HepG2 (cell line): Measurements from ENCODE around the gene EDC3. TPM values are rescaled to one million over a fixed set of nuclear protein-coding genes. Genes with fewer than 3 reads are reported as not detected.
A peak's percentile ranks its signal among the peaks of the same experiment; 100 is the strongest.

Source experiments
- ATAC-seq: fragments of 200-7000 bp; cut with Tn5 transposase; 3 replicates; pipeline ENCODE4 v1.9.1; 2020; ENCODE audit warnings: mild to moderate bottlenecking, moderate library complexity
- BruUV-seq: library from RNA; stranded (reverse); fragments of 400-500 nt; replicated peaks from 2 replicates; lab custom pipeline; 2021; lab: Mats Ljungman, UMichigan
- CTCF ChIA-PET: fragments of 300-600 bp; formaldehyde crosslinking; extraction: SDS; loops from one replicate; lab custom pipeline; 2021; ENCODE audit warnings: low total read pairs, inconsistent platforms, low intra/inter-chr PET ratio; lab: Yijun Ruan, JAX
- POLR2A ChIA-PET: fragments of 350-600 bp; sonication (Branson Sonifier 250); formaldehyde crosslinking; loops from one replicate; lab custom pipeline; 2020; ENCODE audit warnings: antibody characterized with exemption, inconsistent platforms; lab: Yijun Ruan, JAX
- DNase-seq: peaks from one replicate; pipeline ENCODE4 v3.0.0-alpha.2; 2015; ENCODE audit warnings: low spot score
- FAIRE-seq: peaks from 3 replicates; lab custom pipeline; 2011; peaks lifted over from hg19 to GRCh38; lab: Jason Lieb, UNC
- H2AFZ ChIP-seq: one replicate; pipeline ENCODE4 v1.6.1; 2011; ENCODE audit warnings: low read length, inconsistent platforms
- H3K27ac ChIP-seq: fragments of 300-600 bp; 3 replicates; pipeline ENCODE4 v1.8.0; 2011; ENCODE audit warnings: mixed run types, mild to moderate bottlenecking, mixed read lengths, low read length, inconsistent platforms; ENCODE audit not compliant: insufficient read depth; ENCODE audit errors: extremely low read length
- H3K27me3 ChIP-seq, 2 experiments: fragments of 200-600 bp in 1 of 2; 2 replicates in 1 of 2; 3 replicates in 1 of 2; pipeline versions ENCODE4 v1.6.0 to v1.8.0; 2011; ENCODE audit warnings: low read length in 2 of 2, mild to moderate bottlenecking in 2 of 2, moderate library complexity in 2 of 2, inconsistent platforms in 1 of 2; ENCODE audit not compliant: insufficient read depth in 2 of 2, control insufficient read depth in 1 of 2
- H3K36me3 ChIP-seq, 2 experiments: fragments of 200-600 bp in 1 of 2; replicated peaks in 1 of 2; 2 replicates in 1 of 2; 3 replicates in 1 of 2; pipeline versions ENCODE4 v1.5.1 to v1.8.0; 2011; ENCODE audit warnings: low read length in 2 of 2, inconsistent platforms in 1 of 2; ENCODE audit not compliant: insufficient read depth in 2 of 2, control insufficient read depth in 1 of 2
- H3K4me1 ChIP-seq: 2 replicates; pipeline ENCODE4 v1.5.1; 2012; ENCODE audit warnings: low read length, inconsistent platforms; ENCODE audit not compliant: insufficient read depth
- H3K4me2 ChIP-seq: 2 replicates; pipeline ENCODE4 v1.6.0; 2011; ENCODE audit warnings: low read depth, low read length, inconsistent platforms
- H3K4me3 ChIP-seq, 3 experiments: fragments of 200-600 bp in 1 of 3; sonication (generic), shearing (Covaris generic) in 1 of 3; replicated peaks in 1 of 3; 2 replicates each; pipeline ENCODE4 v1.5.1; 2011 to 2016; ENCODE audit warnings: low read length in 3 of 3, inconsistent platforms in 2 of 3, low read depth in 2 of 3, mild to moderate bottlenecking in 2 of 3, control low read depth in 1 of 3, mixed read lengths in 1 of 3; ENCODE audit not compliant: insufficient read depth in 1 of 3
- H3K79me2 ChIP-seq: one replicate; pipeline ENCODE4 v1.6.1; 2011; ENCODE audit warnings: low read length, inconsistent platforms; ENCODE audit not compliant: insufficient read depth
- H3K9ac ChIP-seq: 2 replicates; pipeline ENCODE4 v1.6.0; 2011; ENCODE audit warnings: mild to moderate bottlenecking, low read depth, low read length, inconsistent platforms; ENCODE audit not compliant: insufficient read depth
- H3K9me3 ChIP-seq: 2 replicates; pipeline ENCODE4 v1.5.1; 2012; ENCODE audit warnings: mild to moderate bottlenecking, low read length
- H4K20me1 ChIP-seq: 2 replicates; pipeline ENCODE4 v1.6.0; 2011; ENCODE audit warnings: inconsistent platforms, mild to moderate bottlenecking, low read length, moderate library complexity; ENCODE audit not compliant: insufficient read depth
- ATF7-NPFF ChIP-seq: sonication (generic); formaldehyde crosslinking; IDR thresholded peaks from 2 replicates; pipeline ENCODE4 v1.8.1; 2023; ENCODE audit warnings: mild to moderate bottlenecking, low read depth, missing genetic modification reagents, moderate library complexity
- BORCS8-MEF2B ChIP-seq: sonication (generic); formaldehyde crosslinking; IDR thresholded peaks from 2 replicates; pipeline ENCODE4 v1.8.0; 2022; ENCODE audit warnings: mild to moderate bottlenecking, missing genetic modification reagents
- KMT2A ChIP-seq: sonication (generic); formaldehyde crosslinking; IDR thresholded peaks from 2 replicates; pipeline ENCODE4 v1.4.0; 2020; ENCODE audit warnings: missing genetic modification reagents
- MBD4 ChIP-seq: IDR thresholded peaks from 2 replicates; pipeline ENCODE4 v1.6.1; 2012; ENCODE audit warnings: low read length, inconsistent platforms, borderline replicate concordance
- MED13 ChIP-seq: sonication (generic); formaldehyde crosslinking; IDR thresholded peaks from 2 replicates; pipeline ENCODE4 v1.5.0; 2020; ENCODE audit warnings: missing genetic modification reagents
- SP4 ChIP-seq: sonication (generic); formaldehyde crosslinking; IDR thresholded peaks from 2 replicates; pipeline ENCODE4 v1.8.1; 2023; ENCODE audit warnings: mild to moderate bottlenecking, missing genetic modification reagents
- SP5 ChIP-seq: IDR thresholded peaks from 2 replicates; pipeline ENCODE4 v1.6.1; 2016; ENCODE audit warnings: low read depth, borderline replicate concordance
- ZMYM3 ChIP-seq: sonication (generic); formaldehyde crosslinking; IDR thresholded peaks from 2 replicates; pipeline ENCODE4 v1.5.1; 2020; ENCODE audit warnings: mild to moderate bottlenecking, missing genetic modification reagents
- ZNF274 ChIP-seq: sonication (generic); formaldehyde crosslinking; IDR thresholded peaks from 2 replicates; pipeline ENCODE4 v1.5.1; 2020; ENCODE audit warnings: mild to moderate bottlenecking, missing genetic modification reagents
- ZNF510 ChIP-seq: sonication (generic); formaldehyde crosslinking; IDR thresholded peaks from 2 replicates; pipeline ENCODE4 v1.4.0; 2020; ENCODE audit warnings: low read depth, mild to moderate bottlenecking, missing genetic modification reagents
- ZNF546 ChIP-seq: sonication (generic); formaldehyde crosslinking; conservative IDR thresholded peaks from 2 replicates; pipeline ENCODE4 v1.8.1; 2023; ENCODE audit warnings: mild to moderate bottlenecking, missing genetic modification reagents
- ZNF547 ChIP-seq: sonication (generic); formaldehyde crosslinking; IDR thresholded peaks from 2 replicates; pipeline ENCODE4 v1.5.1; 2020; ENCODE audit warnings: mild to moderate bottlenecking, missing genetic modification reagents
- ZNF839 ChIP-seq: sonication (generic); formaldehyde crosslinking; IDR thresholded peaks from 2 replicates; pipeline ENCODE4 v1.4.0; 2020; ENCODE audit warnings: missing genetic modification reagents, mild to moderate bottlenecking, borderline replicate concordance
- WGBS: methylation state at CpG from one replicate; pipeline ENCODE4 v1.1.6; 2017; ENCODE audit warnings: low lambda C conversion rate; 5-methylcytosine and 5-hydroxymethylcytosine counted together
- in situ Hi-C: cut with HindIII; loops from 2 replicates; pipeline ENCODE4 v1.10.0; 2017; ENCODE audit warnings: low pct_unique_long_range_greater_than_20kb; ENCODE audit not compliant: extremely low pct_ligation_motif_present
- intact Hi-C: fragments of 100-400 bp; cut with micrococcal nuclease; formaldehyde crosslinking; loops from one replicate; pipeline ENCODE4 v1.10.0; 2022; ENCODE audit not compliant: unreplicated experiment
- polyA plus RNA-seq, 8 experiments: library from polyadenylated mRNA; depleted of rRNA in 3 of 8; stranded (reverse) in 7 of 8; unstranded in 1 of 8; fragments of >200 nt; fragmentation: Illumina TruSeq in 4 of 8; extraction: Trizol in 4 of 8; gene quantifications; 2 replicates each; pipeline versions ENCODE4 v1.2.1 to v1.2.3, GENCODE V29; 2011 to 2016; ENCODE audit warnings: low read depth in 4 of 8, missing spikeins in 1 of 8, mixed read lengths in 1 of 8; ENCODE audit not compliant: insufficient read depth in 1 of 8
- total RNA-seq, 5 experiments: library from RNA; depleted of rRNA; stranded (reverse); fragments of >200 nt; fragmentation: Illumina TruSeq; extraction: Trizol; gene quantifications; 2 replicates each; pipeline ENCODE4 v1.2.3, GENCODE V29; 2016; ENCODE audit warnings: low read depth in 1 of 5
- TF ChIP-seq, protein P1 (sequence below): sonication (generic); formaldehyde crosslinking; IDR thresholded peaks from 2 replicates; pipeline ENCODE4 v1.8.1; 2022; ENCODE audit warnings: mild to moderate bottlenecking, missing genetic modification reagents
- TF ChIP-seq, protein P2 (sequence below): sonication (generic); formaldehyde crosslinking; IDR thresholded peaks from 2 replicates; pipeline ENCODE4 v1.4.0; 2020; ENCODE audit warnings: mild to moderate bottlenecking, missing genetic modification reagents
- TF ChIP-seq, protein P3 (sequence below): sonication (generic); formaldehyde crosslinking; IDR thresholded peaks from 2 replicates; pipeline ENCODE4 v1.8.0; 2022; ENCODE audit warnings: missing genetic modification reagents, mild to moderate bottlenecking, moderate library complexity, borderline replicate concordance

EDC3 gene
- total and polyA plus RNA-seq, 2 of the 13 experiments (the other 11 are each of a cell fraction or from before 2014, with no cell fraction given), result 17.4 to 32.0 TPM

DNA sequence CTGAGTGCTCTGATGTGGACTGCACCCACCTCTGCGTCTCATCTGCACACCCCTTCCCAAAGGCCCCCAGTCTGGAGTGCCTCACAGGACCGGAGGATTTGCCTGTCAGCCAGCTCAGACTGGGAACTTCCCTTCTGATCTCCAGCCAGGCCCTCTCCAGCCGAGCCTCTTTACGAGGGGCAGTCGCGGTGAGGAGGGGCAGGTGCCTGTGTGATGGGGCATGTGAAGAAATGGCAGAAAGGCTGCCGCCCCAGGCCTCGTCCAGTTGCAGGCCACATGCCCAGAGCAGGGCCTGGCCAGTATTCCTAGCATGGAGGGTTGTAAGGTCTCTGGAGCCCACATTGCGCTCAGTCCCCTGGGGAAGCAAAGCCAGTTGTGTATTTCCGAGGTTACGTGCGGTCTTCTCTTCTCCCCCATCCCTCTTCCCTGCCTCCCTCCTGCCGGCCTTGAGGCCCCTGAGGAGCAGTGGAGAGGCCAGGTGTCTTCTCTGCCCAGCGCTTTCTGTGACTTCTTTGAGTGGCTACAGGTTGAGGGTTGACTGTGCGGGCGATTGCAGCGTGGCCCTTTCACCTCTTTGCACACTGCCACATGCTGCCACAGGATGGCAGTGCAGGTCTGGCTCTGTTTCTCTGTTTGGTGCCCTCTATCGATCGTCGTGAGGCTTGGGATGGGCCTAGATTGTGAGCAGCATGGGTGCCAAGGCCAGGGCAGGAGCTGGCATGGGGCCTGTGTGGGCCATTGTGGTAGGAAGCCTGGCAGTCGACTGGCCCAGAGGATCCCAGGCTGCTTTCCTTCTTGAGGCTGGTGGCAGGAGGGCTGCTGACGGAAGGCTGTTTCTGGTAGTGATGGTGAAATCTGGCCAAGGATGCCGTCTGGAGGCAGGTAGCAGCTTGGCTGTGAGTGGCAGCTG is 74.9 kb downstream of the EDC3 start:
- Histone ChIP-seq H3K27ac (no peak overlapping the region), H3K9me3 (no peaks in the 10 kb centered on the region), H3K4me1 (peaks cover 28% of the 10 kb centered on the region), H3K27me3 (no peaks in the 10 kb centered on the region; a peak in 1 of 5 replicates), H2AFZ (no peak overlapping the region), H3K4me3 (no peak overlapping the region), H3K79me2 (peaks cover 48% of the 10 kb centered on the region), H3K36me3 (peaks cover 44 to 68% of the 10 kb centered on the region in 2 experiments), H4K20me1 (peaks cover 58% of the 10 kb centered on the region), H3K9ac (no peak overlapping the region), H3K4me2 (no peak overlapping the region)
- ChIA-PET POLR2A (interaction anchor here (0.7 kb wide), 1 partner anchor 150 kb away, joined by 3 read pairs; no protein-coding TSS in a partner anchor), CTCF (interaction anchor here (1.1 to 2.6 kb wide), 5 partner anchors 11 to 248 kb away, joined by 3 to 19 read pairs (median 7); no protein-coding TSS in a partner anchor)
- WGBS, result 68% methylated on average over 10 of the region's 23 CpGs
- BruUV-seq, result no TSS peak
- DNase-seq, result peak; percentile 79
- peak; percentile 79 for ATAC-seq
- peak; percentile 78 for FAIRE-seq
- in situ Hi-C loops, result loop anchor here (5.0 kb wide), 1 partner anchor 249 kb away; no protein-coding TSS in a partner anchor
- intact Hi-C loops, result no loop called here
- TF ChIP-seq SP4 (CRISPR knock-in tag) (no peak; the same call in 1 of the 2 replicates), ZNF274 (CRISPR knock-in tag) (no peak), ZNF547 (CRISPR knock-in tag) (no peak), ZNF546 (CRISPR knock-in tag) (no peak), ZMYM3 (CRISPR knock-in tag) (no peak), ZNF839 (no peak), MED13 (CRISPR knock-in tag) (no peak), MBD4 (no peak), SP5 (CRISPR knock-in tag) (no peak), ATF7-NPFF (CRISPR knock-in tag) (no peak), ZNF510 (CRISPR knock-in tag) (no peak), KMT2A (CRISPR knock-in tag) (no peak), BORCS8-MEF2B (CRISPR knock-in tag) (peak; percentile 49; the same call in 1 of the 2 replicates)
- TF ChIP-seq, protein P1, sequence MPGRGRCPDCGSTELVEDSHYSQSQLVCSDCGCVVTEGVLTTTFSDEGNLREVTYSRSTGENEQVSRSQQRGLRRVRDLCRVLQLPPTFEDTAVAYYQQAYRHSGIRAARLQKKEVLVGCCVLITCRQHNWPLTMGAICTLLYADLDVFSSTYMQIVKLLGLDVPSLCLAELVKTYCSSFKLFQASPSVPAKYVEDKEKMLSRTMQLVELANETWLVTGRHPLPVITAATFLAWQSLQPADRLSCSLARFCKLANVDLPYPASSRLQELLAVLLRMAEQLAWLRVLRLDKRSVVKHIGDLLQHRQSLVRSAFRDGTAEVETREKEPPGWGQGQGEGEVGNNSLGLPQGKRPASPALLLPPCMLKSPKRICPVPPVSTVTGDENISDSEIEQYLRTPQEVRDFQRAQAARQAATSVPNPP (CRISPR knock-in tag), result no peak
- TF ChIP-seq, protein P2, sequence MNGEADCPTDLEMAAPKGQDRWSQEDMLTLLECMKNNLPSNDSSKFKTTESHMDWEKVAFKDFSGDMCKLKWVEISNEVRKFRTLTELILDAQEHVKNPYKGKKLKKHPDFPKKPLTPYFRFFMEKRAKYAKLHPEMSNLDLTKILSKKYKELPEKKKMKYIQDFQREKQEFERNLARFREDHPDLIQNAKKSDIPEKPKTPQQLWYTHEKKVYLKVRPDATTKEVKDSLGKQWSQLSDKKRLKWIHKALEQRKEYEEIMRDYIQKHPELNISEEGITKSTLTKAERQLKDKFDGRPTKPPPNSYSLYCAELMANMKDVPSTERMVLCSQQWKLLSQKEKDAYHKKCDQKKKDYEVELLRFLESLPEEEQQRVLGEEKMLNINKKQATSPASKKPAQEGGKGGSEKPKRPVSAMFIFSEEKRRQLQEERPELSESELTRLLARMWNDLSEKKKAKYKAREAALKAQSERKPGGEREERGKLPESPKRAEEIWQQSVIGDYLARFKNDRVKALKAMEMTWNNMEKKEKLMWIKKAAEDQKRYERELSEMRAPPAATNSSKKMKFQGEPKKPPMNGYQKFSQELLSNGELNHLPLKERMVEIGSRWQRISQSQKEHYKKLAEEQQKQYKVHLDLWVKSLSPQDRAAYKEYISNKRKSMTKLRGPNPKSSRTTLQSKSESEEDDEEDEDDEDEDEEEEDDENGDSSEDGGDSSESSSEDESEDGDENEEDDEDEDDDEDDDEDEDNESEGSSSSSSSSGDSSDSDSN, result 0 out of 2 replicates have a peak, but pooled peaks have one; percentile 20
- TF ChIP-seq, protein P3, sequence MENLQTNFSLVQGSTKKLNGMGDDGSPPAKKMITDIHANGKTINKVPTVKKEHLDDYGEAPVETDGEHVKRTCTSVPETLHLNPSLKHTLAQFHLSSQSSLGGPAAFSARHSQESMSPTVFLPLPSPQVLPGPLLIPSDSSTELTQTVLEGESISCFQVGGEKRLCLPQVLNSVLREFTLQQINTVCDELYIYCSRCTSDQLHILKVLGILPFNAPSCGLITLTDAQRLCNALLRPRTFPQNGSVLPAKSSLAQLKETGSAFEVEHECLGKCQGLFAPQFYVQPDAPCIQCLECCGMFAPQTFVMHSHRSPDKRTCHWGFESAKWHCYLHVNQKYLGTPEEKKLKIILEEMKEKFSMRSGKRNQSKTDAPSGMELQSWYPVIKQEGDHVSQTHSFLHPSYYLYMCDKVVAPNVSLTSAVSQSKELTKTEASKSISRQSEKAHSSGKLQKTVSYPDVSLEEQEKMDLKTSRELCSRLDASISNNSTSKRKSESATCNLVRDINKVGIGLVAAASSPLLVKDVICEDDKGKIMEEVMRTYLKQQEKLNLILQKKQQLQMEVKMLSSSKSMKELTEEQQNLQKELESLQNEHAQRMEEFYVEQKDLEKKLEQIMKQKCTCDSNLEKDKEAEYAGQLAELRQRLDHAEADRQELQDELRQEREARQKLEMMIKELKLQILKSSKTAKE (CRISPR knock-in tag), result no peak
